Measurements from ENCODE around the gene TRPM5.

GRCh38 chr11:2427721-2428321 lies 16.5 kb downstream of the TRPM5 start:
- TF ChIP-seq POLR2A (IDR thresholded peaks at IDR 0.05) (no peak), CTCF (IDR thresholded peaks at IDR 0.05) (no peak)

Data from heart left ventricle (tissue), 13 donors.